PC-9 (cell line): ENCODE data around the gene ATP13A3. TPM values are rescaled to one million over a fixed set of nuclear protein-coding genes. Genes with fewer than 3 reads are reported as not detected.

Source experiments
- BruUV-seq: library from RNA; stranded (reverse); fragments of 400-500 nt; replicated peaks from 2 replicates; lab custom pipeline; 2021; lab: Mats Ljungman, UMichigan
- CTCF ChIA-PET: fragments of 300-600 bp; sonication (Branson Sonifier 250); formaldehyde crosslinking; loops from one replicate; lab custom pipeline; 2022; ENCODE audit warnings: antibody characterized with exemption; lab: Charles Lee
- POLR2A ChIA-PET: fragments of 300-600 bp; sonication (Branson Sonifier 250); formaldehyde crosslinking; loops from one replicate; lab custom pipeline; 2022; ENCODE audit warnings: antibody characterized with exemption; ENCODE audit not compliant: unreplicated experiment; lab: Charles Lee
- DNase-seq, 2 experiments: peaks; one replicate each; pipeline versions ENCODE4 v3.0.0 to v3.0.0-alpha.2; 2015 to 2022; ENCODE audit warnings: mixed read lengths in 1 of 2
- H2AFZ ChIP-seq: fragments of 200-600 bp; sonication (generic); 2 replicates; pipeline ENCODE4 v1.8.1; 2017; ENCODE audit warnings: antibody characterized with exemption
- H3F3A ChIP-seq: fragments of 200-600 bp; sonication (generic); 2 replicates; pipeline ENCODE4 v1.8.1; 2017; ENCODE audit warnings: antibody characterized with exemption, mild to moderate bottlenecking, low read depth; ENCODE audit not compliant: insufficient read depth
- H3K27ac ChIP-seq: fragments of 200-600 bp; sonication (generic); 2 replicates; pipeline ENCODE4 v1.6.1; 2016; ENCODE audit warnings: mixed run types
- H3K27me3 ChIP-seq: fragments of 200-600 bp; sonication (generic); 2 replicates; pipeline ENCODE4 v1.6.1; 2016; ENCODE audit warnings: low read depth, mixed run types; ENCODE audit not compliant: insufficient read depth
- H3K36me3 ChIP-seq: fragments of 200-600 bp; sonication (generic); 2 replicates; pipeline ENCODE4 v1.6.1; 2016; ENCODE audit warnings: low read depth, mixed run types
- H3K4me1 ChIP-seq: fragments of 200-600 bp; sonication (generic); replicated peaks from 2 replicates; pipeline ENCODE4 v1.6.1; 2016; ENCODE audit warnings: mixed run types; ENCODE audit not compliant: insufficient read depth
- H3K4me2 ChIP-seq: fragments of 200-600 bp; sonication (generic); 2 replicates; pipeline ENCODE4 v1.6.1; 2017; ENCODE audit warnings: mixed run types
- H3K4me3 ChIP-seq: fragments of 200-600 bp; sonication (generic); 2 replicates; pipeline ENCODE4 v1.6.1; 2016; ENCODE audit warnings: mixed run types
- H3K79me2 ChIP-seq: fragments of 200-600 bp; sonication (generic); 2 replicates; pipeline ENCODE4 v1.6.1; 2017; ENCODE audit warnings: low read depth, mixed run types
- H3K9me2 ChIP-seq: fragments of 200-600 bp; sonication (generic); 2 replicates; pipeline ENCODE4 v1.8.1; 2017; ENCODE audit warnings: mild to moderate bottlenecking; ENCODE audit not compliant: insufficient read depth
- H3K9me3 ChIP-seq: fragments of 200-600 bp; sonication (generic); 2 replicates; pipeline ENCODE4 v1.8.1; 2016; ENCODE audit warnings: low read depth; ENCODE audit not compliant: insufficient read depth
- H4K20me1 ChIP-seq: fragments of 200-600 bp; sonication (generic); 2 replicates; pipeline ENCODE4 v1.8.1; 2017; ENCODE audit not compliant: insufficient read depth
- EZH2 ChIP-seq: fragments of 200-600 bp; sonication (generic); IDR thresholded peaks from 2 replicates; pipeline ENCODE4 v1.8.0; 2017; ENCODE audit warnings: antibody characterized with exemption, low read depth
- intact Hi-C: fragments of 100-400 bp; cut with micrococcal nuclease; formaldehyde crosslinking; loops from one replicate; pipeline ENCODE4 v1.10.0; 2022; ENCODE audit not compliant: unreplicated experiment
- total RNA-seq: library from RNA; stranded (reverse); gene quantifications from 2 replicates; pipeline ENCODE4 v1.2.3, GENCODE V29; 2021
- TF ChIP-seq, protein P1 (sequence below): fragments of 200-600 bp; sonication (generic); conservative IDR thresholded peaks from 2 replicates; pipeline ENCODE4 v1.6.1; 2017; ENCODE audit warnings: mixed run types, antibody characterized with exemption, mild to moderate bottlenecking, moderate library complexity

ATP13A3 gene
- total RNA-seq, 1 experiment from 2014 or later = 242 TPM

DNA sequence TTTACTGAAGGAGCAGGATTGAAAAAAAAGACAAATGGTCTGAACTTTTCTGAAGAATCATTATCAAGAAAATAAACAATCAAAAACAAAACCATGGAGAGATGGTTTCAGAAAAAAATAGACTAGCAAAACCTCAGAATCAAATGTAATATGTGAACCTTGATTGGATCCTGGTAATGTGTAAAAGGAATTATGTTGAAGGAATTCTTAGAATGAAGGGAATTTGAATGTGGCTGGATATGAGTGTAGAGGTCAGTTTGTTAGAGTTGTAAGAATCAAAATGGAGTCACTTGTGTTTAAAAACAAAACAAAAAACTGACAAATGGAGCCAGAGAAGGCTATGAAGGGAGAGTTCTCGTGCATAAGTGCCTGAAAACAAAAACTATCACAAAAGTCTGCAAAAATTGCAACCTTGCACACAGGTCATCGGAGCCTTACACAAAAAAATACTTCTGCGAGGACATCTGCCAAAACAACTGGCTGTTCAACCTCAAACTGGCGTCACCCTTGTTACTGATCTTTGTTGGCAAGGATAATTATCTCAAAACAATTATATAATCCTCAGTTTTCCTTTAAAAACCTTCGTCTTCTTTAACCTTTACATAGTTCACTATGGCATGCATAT is 19.1 kb upstream of the ATP13A3 start:
- no peaks in the 10 kb centered on the region for H3K9me2 ChIP-seq
- no TSS peak for BruUV-seq
- no peak overlapping the region for H3K27ac ChIP-seq
- no peak for TF ChIP-seq EZH2
- TF ChIP-seq, protein P1, sequence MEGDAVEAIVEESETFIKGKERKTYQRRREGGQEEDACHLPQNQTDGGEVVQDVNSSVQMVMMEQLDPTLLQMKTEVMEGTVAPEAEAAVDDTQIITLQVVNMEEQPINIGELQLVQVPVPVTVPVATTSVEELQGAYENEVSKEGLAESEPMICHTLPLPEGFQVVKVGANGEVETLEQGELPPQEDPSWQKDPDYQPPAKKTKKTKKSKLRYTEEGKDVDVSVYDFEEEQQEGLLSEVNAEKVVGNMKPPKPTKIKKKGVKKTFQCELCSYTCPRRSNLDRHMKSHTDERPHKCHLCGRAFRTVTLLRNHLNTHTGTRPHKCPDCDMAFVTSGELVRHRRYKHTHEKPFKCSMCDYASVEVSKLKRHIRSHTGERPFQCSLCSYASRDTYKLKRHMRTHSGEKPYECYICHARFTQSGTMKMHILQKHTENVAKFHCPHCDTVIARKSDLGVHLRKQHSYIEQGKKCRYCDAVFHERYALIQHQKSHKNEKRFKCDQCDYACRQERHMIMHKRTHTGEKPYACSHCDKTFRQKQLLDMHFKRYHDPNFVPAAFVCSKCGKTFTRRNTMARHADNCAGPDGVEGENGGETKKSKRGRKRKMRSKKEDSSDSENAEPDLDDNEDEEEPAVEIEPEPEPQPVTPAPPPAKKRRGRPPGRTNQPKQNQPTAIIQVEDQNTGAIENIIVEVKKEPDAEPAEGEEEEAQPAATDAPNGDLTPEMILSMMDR = no peak
- ChIA-PET POLR2A (no interaction called here), CTCF (interaction anchor here (0.6 kb wide), 2 partner anchors 11 to 17 kb away, joined by 3 to 4 read pairs; no protein-coding TSS in a partner anchor)
- H3K4me3 ChIP-seq = no peak overlapping the region
- H3K9me3 ChIP-seq = no peaks in the 10 kb centered on the region
- no peaks in the 10 kb centered on the region for H3K4me1 ChIP-seq
- H2AFZ ChIP-seq = no peak overlapping the region
- no peaks in the 10 kb centered on the region for H4K20me1 ChIP-seq
- H3K4me2 ChIP-seq = no peak overlapping the region
- no peaks in the 10 kb centered on the region for H3K79me2 ChIP-seq
- intact Hi-C loops = no loop called here
- no peaks in the 10 kb centered on the region for H3K36me3 ChIP-seq
- H3F3A ChIP-seq = 0 out of 2 replicates have a peak, but pooled peaks cover 5% of the 10 kb centered on the region
- DNase-seq = no peak
- no peaks in the 10 kb centered on the region for H3K27me3 ChIP-seq

DNA sequence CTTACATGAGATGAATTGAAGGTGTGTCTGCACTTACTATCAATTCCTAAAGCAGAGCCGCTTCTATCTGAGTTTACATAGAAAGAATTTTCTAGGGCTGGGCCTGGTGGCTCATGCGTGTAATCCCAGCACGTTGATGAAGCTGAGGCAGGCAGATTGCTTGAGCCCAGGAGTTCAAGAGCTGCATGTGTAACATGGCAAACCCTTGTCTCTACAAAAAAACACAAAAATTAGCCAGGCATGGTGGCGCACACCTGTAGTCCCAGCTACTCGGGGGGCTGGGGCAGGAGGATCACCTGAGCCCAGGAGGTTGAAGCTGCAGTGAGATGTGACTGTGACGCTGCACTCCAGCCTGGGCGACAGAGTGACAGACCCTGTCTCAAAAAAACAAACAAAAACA is 18.1 kb upstream of the ATP13A3 start:
- CTCF ChIA-PET = interaction anchor here (0.6 kb wide), 1 partner anchor 15 kb away, joined by 4 read pairs; no protein-coding TSS in a partner anchor
- H3K36me3 ChIP-seq = no peaks in the 10 kb centered on the region
- POLR2A ChIA-PET = no interaction called here
- H3K9me2 ChIP-seq = no peaks in the 10 kb centered on the region
- TF ChIP-seq EZH2 = no peak
- TF ChIP-seq, protein P1 = no peak
- H3K4me1 ChIP-seq = no peaks in the 10 kb centered on the region
- no peaks in the 10 kb centered on the region for H4K20me1 ChIP-seq
- DNase-seq = no peak
- H2AFZ ChIP-seq = no peak overlapping the region
- H3K9me3 ChIP-seq = no peaks in the 10 kb centered on the region
- intact Hi-C loops = no loop called here
- H3K4me3 ChIP-seq = no peak overlapping the region
- H3K27me3 ChIP-seq = no peaks in the 10 kb centered on the region
- no peak overlapping the region for H3K4me2 ChIP-seq
- no peak overlapping the region for H3K27ac ChIP-seq
- BruUV-seq = no TSS peak
- H3K79me2 ChIP-seq = no peaks in the 10 kb centered on the region
- H3F3A ChIP-seq = 0 out of 2 replicates have a peak, but pooled peaks cover 5% of the 10 kb centered on the region

DNA sequence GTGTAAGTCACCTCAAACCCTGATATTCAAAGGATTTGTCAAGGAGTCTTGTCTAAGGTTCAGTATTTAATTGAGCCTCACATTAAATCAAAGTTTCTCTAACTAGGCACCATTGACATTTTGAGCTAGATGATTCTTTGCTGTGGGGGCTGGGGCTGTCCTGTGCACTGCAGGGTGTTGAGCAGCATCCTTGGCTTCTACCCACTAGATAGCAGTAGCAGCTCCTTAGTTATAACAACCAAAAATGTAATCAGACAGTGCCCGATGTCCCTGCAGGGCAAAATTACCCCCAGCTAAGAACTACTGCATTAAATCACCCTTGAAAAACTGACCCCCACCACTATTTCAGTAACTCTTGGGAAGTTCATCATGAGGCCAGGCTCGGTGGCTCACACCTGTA is 17.3 kb upstream of the ATP13A3 start:
- peaks cover under 1% of the 10 kb centered on the region; the same call in 1 of the 2 replicates for H3K4me1 ChIP-seq
- no peaks in the 10 kb centered on the region for H3K27me3 ChIP-seq
- H3K4me2 ChIP-seq = no peak overlapping the region
- H3K36me3 ChIP-seq = no peaks in the 10 kb centered on the region
- DNase-seq = no peak
- no peak for TF ChIP-seq EZH2
- TF ChIP-seq, protein P1 = no peak
- no peaks in the 10 kb centered on the region for H3K9me2 ChIP-seq
- BruUV-seq = no TSS peak
- no peak overlapping the region for H3K4me3 ChIP-seq
- CTCF ChIA-PET = no interaction called here
- no peaks in the 10 kb centered on the region for H3K79me2 ChIP-seq
- H4K20me1 ChIP-seq = no peaks in the 10 kb centered on the region
- no peaks in the 10 kb centered on the region for H3K9me3 ChIP-seq
- intact Hi-C loops = no loop called here
- H2AFZ ChIP-seq = no peak overlapping the region
- H3F3A ChIP-seq = 0 out of 2 replicates have a peak, but pooled peaks cover 5% of the 10 kb centered on the region
- no peak overlapping the region for H3K27ac ChIP-seq
- POLR2A ChIA-PET = interaction anchor here (0.8 kb wide), 1 partner anchor 640 kb away, joined by 6 read pairs; no protein-coding TSS in a partner anchor
